NCI-H2227 treated with DMSO at 0.1 percent for 48 hours (cell line): ENCODE results near the gene FREM1.
"Not testable (repeated sequence)": the region's sequence is repeated elsewhere in the genome, so short reads cannot be mapped to it uniquely, and the experiment has no call there.

Source experiments
- DNase-seq: peaks from one replicate; lab custom pipeline; 2025; lab: John Stamatoyannopoulos, UW

The FREM1 gene

GRCh38 chr9:14909961-14910805, at the start of gene FREM1:
Gene FREM1 (minus strand): TSS chr9:14910428. CDS start chr9:14868977, 41,451 bp downstream.
- DNase-seq = peak; percentile 55

DNA sequence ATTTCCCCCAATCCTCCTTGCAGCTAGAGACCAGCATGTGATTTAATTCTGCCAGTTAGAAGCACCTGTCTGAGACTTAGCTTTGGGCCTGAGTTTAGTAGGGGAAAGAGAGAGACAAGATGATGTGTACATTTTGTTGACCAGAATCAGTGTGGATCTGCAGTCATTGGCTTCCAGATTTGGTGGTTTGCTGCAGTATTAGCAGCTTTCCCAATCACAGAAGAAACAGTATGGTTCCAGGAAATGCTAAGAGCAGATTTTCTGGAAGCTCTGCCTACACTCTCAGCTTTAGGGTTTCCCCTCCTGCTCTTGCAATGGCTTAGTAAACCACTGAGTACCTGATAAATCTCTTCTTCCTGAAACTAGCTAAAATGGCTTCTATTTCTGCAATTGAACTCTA, 48.8 kb upstream of the FREM1 start:
- DNase-seq = no peak

GRCh38 chr9:14957109-14957508, 46.9 kb upstream of the FREM1 start:
- DNase-seq = no peak

DNA sequence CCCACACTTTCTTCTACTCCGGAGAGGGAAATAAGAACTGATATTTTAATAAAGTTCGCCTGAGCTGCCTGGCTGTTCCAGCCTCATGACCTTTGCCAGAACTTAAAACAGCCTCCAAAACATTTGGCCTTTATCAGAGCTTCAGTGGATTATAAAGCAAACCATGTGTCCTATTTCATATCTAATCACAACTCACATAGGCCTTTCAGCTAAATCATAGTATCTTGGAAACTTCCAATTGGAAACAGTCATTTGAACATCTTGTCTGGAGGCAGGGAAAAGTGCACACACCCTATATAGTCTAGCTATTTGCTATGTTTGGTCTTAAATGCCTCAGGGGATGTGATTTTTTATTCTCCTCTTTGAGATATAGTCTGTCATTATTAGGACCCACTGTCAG, 46.0 kb upstream of the FREM1 start:
- no peak for DNase-seq

DNA sequence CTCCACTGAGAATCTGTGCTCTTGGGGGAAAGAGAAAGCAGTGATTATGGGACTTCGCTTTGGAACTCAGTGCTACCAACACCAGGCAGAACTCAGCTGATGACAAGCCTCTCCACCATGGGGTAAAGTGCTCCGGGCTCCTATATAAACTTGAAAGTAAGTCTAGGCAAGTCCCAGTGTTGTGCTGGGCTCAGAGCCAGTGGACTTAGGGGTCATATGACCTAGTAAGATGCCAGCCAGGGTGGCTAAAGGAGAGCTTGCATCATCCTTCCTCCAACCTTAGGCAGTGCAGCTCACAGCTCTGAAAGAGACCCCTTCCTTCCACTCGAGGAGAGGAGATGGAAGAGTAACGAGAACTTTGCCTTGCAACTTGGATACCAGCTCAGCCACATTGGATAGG, 35.1 kb upstream of the FREM1 start:
- DNase-seq = no peak

DNA sequence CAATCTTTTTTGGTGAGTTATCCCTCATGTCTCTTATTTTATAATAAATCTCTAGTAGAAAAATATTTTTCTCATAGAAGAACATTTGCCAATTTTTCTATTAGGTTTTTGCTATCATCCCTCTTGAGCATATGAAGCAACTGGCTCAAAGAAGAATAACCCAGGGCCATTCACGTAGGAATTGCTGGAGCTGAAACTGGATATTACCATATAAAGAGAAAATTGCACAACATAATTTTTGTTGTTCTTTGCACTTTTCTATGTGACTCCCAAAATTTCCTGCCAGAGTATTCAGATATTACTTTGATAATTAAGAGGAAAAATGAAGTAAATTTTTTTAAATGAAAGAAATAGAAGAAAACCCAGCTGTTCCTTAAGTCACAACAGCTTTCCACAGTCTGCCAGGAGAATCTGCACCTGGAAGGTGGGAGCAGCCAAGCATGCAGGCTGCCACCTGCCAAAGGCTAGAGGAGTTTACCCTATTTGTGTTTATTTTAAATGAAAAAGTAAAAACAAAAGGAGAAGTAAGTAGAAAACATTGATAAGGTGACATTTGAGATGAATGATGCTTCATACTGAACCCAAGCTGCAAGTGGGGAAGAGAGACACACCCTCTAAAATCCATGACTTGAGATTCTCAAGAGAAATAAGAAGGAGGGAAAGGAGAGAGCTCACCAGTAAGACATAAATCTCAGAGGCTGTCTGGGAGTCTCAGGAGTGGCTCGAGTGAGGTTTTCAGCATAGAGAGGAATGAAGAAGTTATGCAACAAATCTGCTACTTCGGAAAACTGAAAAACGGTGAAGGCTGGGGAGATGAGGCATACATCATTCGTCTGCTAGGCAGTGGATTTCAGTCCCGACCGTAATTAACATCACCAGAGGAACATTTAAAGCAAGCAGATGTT, 31.5 kb upstream of the FREM1 start:
- no peak for DNase-seq

GRCh38 chr9:14939378-14939777, 29.1 kb upstream of the FREM1 start:
- DNase-seq = no peak

- DNase-seq = no peak
Measured at GRCh38 chr9:14937216-14937615, 27.0 kb upstream of the FREM1 start.

GRCh38 chr9:14936491-14936890, 26.3 kb upstream of the FREM1 start:
- no peak for DNase-seq

- DNase-seq = peak; percentile 20
Measured at GRCh38 chr9:14935964-14936363, 25.7 kb upstream of the FREM1 start.

- DNase-seq = peak; percentile 57
Measured at GRCh38 chr9:14935106-14935751, 25.0 kb upstream of the FREM1 start.

DNA sequence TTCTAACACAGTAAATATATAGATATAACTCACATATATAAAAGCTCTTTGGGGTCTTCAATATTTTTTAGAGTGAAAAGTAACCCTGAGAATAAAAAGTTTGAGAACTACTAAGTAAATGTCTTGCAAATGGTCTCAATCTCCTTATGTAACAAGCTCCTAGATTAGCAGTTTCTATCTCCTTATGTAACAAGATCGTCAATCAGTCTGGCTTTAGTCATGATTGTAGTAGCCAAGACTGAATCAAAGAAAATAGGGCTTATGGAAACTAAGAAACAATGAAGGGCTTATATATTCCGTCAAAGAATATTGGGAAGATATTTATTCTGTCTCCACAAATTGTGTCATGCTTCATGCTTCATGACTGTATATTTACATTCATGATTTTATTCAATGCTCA, 22.4 kb upstream of the FREM1 start:
- no peak for DNase-seq

- DNase-seq = no peak
Measured at GRCh38 chr9:14932231-14932630, 22.0 kb upstream of the FREM1 start.

DNA sequence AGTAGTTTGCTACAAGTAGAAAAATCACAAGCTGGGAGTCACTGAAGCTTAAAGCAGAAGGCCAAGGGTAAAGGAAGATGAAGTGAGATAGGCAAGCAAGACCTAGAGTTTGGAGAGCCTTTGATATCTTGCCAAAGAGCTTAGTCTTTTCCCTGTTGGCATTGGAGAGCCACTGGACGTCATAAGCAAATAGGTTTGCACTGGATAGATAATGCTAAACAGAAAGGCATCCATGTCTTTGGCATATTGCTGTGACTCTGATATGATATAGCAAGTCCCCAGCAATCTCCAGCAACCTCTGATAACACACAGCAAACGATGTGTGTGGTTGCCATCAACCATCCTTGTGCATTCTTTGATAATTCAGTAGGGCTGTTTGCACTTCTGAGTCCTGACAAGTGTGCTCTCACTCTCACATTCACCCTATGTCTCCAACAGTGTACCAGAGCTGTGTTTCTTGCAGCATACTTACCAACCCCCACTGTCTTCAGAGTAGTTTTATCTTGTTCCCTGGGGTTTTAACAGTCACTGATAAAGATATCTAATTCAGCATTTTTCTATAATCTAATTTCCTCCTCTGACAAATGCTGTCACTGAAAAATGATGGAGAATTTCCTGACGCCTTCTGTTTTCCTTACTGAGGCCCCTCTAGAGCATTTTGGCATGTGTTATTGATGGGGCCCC, 16.9 kb upstream of the FREM1 start:
- DNase-seq = no peak

DNA sequence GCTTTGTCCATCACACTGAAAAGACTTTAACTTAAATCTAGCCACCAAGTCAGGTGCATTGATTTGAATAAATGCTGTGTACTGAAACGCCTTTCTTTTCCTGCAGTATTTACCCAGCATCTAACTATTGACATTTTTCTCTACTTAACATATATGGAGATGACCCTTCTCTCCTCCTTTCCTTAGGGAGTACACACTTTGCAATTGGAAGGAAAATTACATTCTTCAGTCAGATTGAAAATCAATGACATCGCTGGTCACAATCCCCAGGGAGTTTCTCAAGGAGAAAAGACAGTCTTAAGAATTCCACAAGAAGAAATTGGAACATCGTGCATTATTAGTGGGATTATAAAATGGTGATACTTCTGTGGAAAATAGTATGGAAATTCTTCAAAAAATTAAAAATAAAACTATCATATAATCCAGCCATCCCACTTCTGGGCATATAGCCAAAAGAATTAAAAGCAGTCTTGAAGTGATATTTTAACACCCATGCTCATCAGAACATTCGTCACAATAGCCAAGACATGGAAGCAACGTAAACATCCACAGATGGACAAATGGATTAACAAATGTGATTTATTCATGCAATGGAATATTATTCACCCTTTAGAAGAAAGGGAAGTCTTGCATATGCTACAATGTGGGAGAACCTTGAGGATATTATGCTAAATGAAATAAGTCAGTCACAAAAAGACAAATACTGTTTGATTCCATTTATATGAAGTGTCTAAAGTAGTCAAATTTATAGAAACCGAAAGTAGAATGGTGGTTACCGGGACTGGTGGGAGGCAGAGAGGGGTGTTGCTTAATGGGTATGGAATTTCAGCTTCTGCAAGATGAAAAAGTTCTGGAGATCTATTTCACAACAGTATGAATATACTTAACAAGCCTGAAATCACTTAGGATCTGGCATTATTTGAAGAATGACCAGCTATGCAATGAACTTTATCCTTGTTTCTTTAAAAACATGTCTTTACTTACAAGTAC, 14.3 kb upstream of the FREM1 start:
- DNase-seq = no peak

DNA sequence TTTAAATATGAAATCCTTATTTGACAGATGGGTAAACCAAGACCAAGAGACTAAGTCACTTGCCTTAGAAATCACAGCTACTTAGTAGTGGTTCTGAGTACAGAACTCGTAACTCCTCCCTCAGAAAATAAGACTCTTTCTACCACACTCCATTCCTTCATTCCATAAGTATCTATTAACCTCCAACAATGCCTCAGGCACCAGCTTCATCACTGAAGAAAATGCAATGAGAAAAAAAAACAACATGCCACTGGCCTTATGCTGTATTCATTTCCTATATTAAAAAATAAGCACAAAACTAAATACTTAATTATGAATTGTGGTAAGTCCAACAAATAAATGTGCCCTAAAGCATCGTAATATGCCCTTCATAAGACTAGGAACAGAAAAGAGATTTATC, 13.5 kb upstream of the FREM1 start:
- no peak for DNase-seq

DNA sequence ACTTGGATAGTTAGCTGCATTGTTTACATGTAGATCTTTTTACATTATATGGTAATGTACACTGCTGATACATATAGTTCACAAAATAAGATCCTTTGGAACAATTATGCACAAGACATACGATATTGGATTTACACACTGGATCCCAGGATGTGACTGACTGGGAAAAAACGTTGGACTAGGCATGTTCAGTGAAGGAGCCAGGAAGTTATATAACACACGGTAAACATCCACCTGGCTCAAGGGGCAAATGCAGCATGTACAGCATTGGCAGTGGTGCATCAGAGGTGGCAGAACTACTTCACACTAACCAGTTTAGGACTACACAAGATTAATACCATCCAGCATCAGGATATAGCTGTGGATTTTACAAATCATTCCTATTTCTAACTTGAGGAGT, 10.6 kb upstream of the FREM1 start:
- not testable (repeated sequence) for DNase-seq

DNA sequence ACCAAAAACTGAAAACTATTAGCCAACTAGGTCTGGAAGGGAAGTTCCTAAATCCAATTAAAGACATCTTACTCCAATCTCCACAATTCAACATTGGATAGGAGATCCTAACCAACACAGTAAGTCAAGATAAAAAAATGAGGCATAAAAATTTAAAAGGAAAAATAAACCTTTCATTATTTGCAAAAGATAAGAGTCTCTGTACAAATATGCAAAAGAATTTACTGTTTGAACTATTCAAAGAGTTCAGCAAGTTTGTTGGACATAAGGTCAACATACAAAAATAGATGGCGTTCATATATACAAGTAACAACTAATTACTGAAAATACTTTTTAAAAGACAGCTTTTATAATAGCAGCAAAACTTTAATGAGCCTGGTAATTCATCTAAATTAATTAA, 3.1 kb upstream of the FREM1 start:
- DNase-seq = no peak

- peak; percentile 30 for DNase-seq
Measured at GRCh38 chr9:14912859-14913258, 2.6 kb upstream of the FREM1 start.

GRCh38 chr9:14911046-14911445, 818 bp upstream of the FREM1 start:
- no peak for DNase-seq

DNA sequence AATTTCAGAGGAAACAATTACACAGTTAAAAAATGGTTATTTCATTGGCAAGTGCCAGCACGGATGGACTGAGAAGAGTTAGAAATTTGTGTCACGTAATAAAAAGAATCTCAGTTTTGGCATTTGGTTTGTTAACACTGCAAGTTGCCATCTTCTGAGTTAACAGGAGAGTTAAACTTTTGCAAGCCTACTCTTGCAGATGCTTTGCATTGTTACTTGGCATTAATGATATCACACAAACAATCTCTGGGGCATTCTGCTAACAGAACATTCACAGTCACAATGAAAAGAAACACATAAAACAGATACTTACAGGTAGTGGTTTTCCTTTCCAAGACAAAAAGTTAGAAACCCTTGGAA, 647 bp downstream of the FREM1 start:
- DNase-seq = no peak
